Stimulated activated CD4-positive, alpha-beta T cell treated with anti-CD3 and anti-CD28 coated beads, Interleukin-4, amount 100 ng/mL, for 48 hours (primary cell): ENCODE results near the gene NSG1.

Experiments
- DNase-seq, 2 donors: peaks; one replicate each; pipeline ENCODE4 v3.0.0-alpha.2; 2020; ENCODE audit warnings: low read depth in 2 of 2

Gene NSG1

GRCh38 chr4:4374388-4375098 lies 12.4 kb upstream of the NSG1 start:
- no peak for DNase-seq

GRCh38 chr4:4376074-4376473 lies 10.8 kb upstream of the NSG1 start:
- DNase-seq: no peak

GRCh38 chr4:4377191-4377590 lies 9.7 kb upstream of the NSG1 start:
- DNase-seq: no peak

- DNase-seq: no peak
These were observed 9.0 kb upstream of the NSG1 start for GRCh38 chr4:4377732-4378460.

GRCh38 chr4:4379540-4380087 lies 7.3 kb upstream of the NSG1 start:
- DNase-seq: no peak

- DNase-seq: no peak
These were observed 3.8 kb upstream of the NSG1 start for GRCh38 chr4:4383085-4383484.

GRCh38 chr4:4384837-4385236 lies 2.1 kb upstream of the NSG1 start:
- DNase-seq: no peak

- DNase-seq: no peak
These were observed 1.1 kb upstream of the NSG1 start for GRCh38 chr4:4385729-4386295.

GRCh38 chr4:4386296-4386735 lies 586 bp upstream of the NSG1 start:
- DNase-seq: peak in 1 of 2 donors; percentile 11

- no peak for DNase-seq
These were observed 819 bp downstream of the NSG1 start for GRCh38 chr4:4387531-4388310.

GRCh38 chr4:4388311-4388790 lies 1.4 kb downstream of the NSG1 start:
- no peak for DNase-seq

GRCh38 chr4:4388836-4389575 lies 2.1 kb downstream of the NSG1 start:
- no peak for DNase-seq

- no peak for DNase-seq
These were observed 3.1 kb downstream of the NSG1 start for GRCh38 chr4:4390046-4390445.

GRCh38 chr4:4390515-4391240 lies 3.8 kb downstream of the NSG1 start:
- DNase-seq: no peak

- no peak for DNase-seq
These were observed 5.0 kb downstream of the NSG1 start for GRCh38 chr4:4391866-4392265.

- DNase-seq: no peak
These were observed 5.7 kb downstream of the NSG1 start for GRCh38 chr4:4392501-4393183.

GRCh38 chr4:4394644-4395043 lies 7.7 kb downstream of the NSG1 start:
- no peak for DNase-seq

- no peak for DNase-seq
These were observed 8.5 kb downstream of the NSG1 start for GRCh38 chr4:4395371-4395770.

- DNase-seq: no peak
These were observed 9.1 kb downstream of the NSG1 start for GRCh38 chr4:4395849-4396627.
